Erythroblast (primary cell): ENCODE measurements around the gene HOXC6.
"Not testable (repeated sequence)": the region's sequence is repeated elsewhere in the genome, so short reads cannot be mapped to it uniquely, and the experiment has no call there.

Experiments used
- GATA1 ChIP-seq: IDR thresholded peaks from 2 replicates; pipeline ENCODE4 v1.6.1; 2011; ENCODE audit warnings: low read depth, mild to moderate bottlenecking, control low read depth, low read length, moderate library complexity
- POLR2A ChIP-seq: IDR thresholded peaks from 2 replicates; pipeline ENCODE4 v1.6.1; 2011; ENCODE audit warnings: mild to moderate bottlenecking, low read length

DNA sequence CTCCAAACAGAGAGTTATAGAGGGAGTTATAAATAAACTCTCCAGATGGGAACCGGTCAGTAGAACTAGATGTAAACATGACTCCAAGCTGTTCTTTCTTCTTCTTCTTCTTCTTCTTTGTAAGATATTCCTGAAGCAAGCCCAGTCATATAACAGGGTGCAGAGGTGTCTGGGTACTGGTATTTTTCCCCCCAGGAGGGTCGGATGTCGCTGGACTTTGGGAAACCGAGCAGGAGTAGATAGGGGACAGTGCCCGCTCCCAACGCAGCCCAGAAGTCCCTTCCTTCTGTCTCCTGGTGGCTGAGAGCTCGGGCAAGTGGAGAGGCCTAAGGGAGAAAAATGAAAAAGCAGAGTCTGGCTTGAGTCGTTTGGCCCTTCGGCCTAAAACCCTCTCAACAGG is 50.9 kb downstream of the HOXC6 start:
- not testable (repeated sequence) for TF ChIP-seq POLR2A, GATA1
